HEK293 (cell line): ENCODE data around the gene HSPA4L.

Experiments used
- CTCF ChIA-PET: fragments of 350-600 bp; formaldehyde crosslinking; extraction: SDS; loops from one replicate; lab custom pipeline; 2021; ENCODE audit warnings: antibody characterized with exemption; lab: Yijun Ruan, JAX
- POLR2A ChIA-PET: fragments of 300-600 bp; formaldehyde crosslinking; extraction: SDS; loops from one replicate; lab custom pipeline; 2020; ENCODE audit warnings: antibody characterized with exemption, inconsistent platforms; lab: Yijun Ruan, JAX
- H3K27ac ChIP-seq: fragments of 200-500 bp; sonication (Bioruptor generic); 2 replicates; pipeline ENCODE4 v1.5.1; 2014; ENCODE audit warnings: low read depth, low read length, control low read depth, inconsistent platforms; ENCODE audit errors: extremely low read depth
- H3K36me3 ChIP-seq, 2 experiments: fragments of 200-500 bp in 1 of 2; sonication (Bioruptor generic) in 1 of 2; 1 replicate in 1 of 2; 2 replicates in 1 of 2; pipeline ENCODE4 v1.5.1; 2014 to 2017; ENCODE audit warnings: inconsistent platforms in 2 of 2, low read length in 2 of 2; ENCODE audit not compliant: control insufficient read depth in 2 of 2, insufficient read depth in 1 of 2
- H3K4me1 ChIP-seq: fragments of 200-500 bp; sonication (Bioruptor generic); 2 replicates; pipeline ENCODE4 v1.5.1; 2014; ENCODE audit warnings: mild to moderate bottlenecking, low read length, inconsistent platforms; ENCODE audit not compliant: control insufficient read depth, insufficient read depth
- H3K4me3 ChIP-seq: 2 replicates; pipeline ENCODE4 v1.5.1; 2011; ENCODE audit warnings: low read depth, mild to moderate bottlenecking, control low read depth, low read length, moderate library complexity
- H3K9me3 ChIP-seq: fragments of 200-500 bp; sonication (Bioruptor generic); 2 replicates; pipeline ENCODE4 v1.5.1; 2014; ENCODE audit warnings: low read depth, low read length, inconsistent platforms; ENCODE audit not compliant: control insufficient read depth, insufficient read depth
- ELK4 ChIP-seq: IDR thresholded peaks from 2 replicates; pipeline ENCODE4 v1.6.1; 2011; ENCODE audit warnings: mild to moderate bottlenecking, low read depth, low read length, borderline replicate concordance
- GLIS1 ChIP-seq: fragments of 450-650 bp; formaldehyde crosslinking; IDR thresholded peaks from 2 replicates; pipeline ENCODE4 v1.5.1; 2016; ENCODE audit warnings: missing biosample characterization, missing genetic modification characterization
- KLF16 ChIP-seq: fragments of 450-650 bp; formaldehyde crosslinking; IDR thresholded peaks from 2 replicates; pipeline ENCODE4 v1.5.1; 2017; ENCODE audit warnings: missing biosample characterization, missing genetic modification characterization
- KLF9 ChIP-seq: fragments of 450-650 bp; formaldehyde crosslinking; IDR thresholded peaks from 2 replicates; pipeline ENCODE4 v1.5.1; 2016; ENCODE audit warnings: missing biosample characterization, missing genetic modification characterization, low read depth
- MYNN ChIP-seq: fragments of 450-650 bp; formaldehyde crosslinking; IDR thresholded peaks from 2 replicates; pipeline ENCODE4 v1.5.1; 2016; ENCODE audit warnings: missing biosample characterization, missing genetic modification characterization, borderline replicate concordance
- SCRT2 ChIP-seq: fragments of 450-650 bp; formaldehyde crosslinking; IDR thresholded peaks from 2 replicates; pipeline ENCODE4 v1.5.1; 2016; ENCODE audit warnings: missing biosample characterization, missing genetic modification characterization
- SP3 ChIP-seq: fragments of 450-650 bp; formaldehyde crosslinking; IDR thresholded peaks from 2 replicates; pipeline ENCODE4 v1.5.1; 2016; ENCODE audit warnings: missing biosample characterization, missing genetic modification characterization
- ZBTB44 ChIP-seq: fragments of 450-650 bp; IDR thresholded peaks from 2 replicates; pipeline ENCODE4 v1.5.1; 2018; ENCODE audit warnings: missing biosample characterization, mild to moderate bottlenecking, missing genetic modification characterization
- ZNF140 ChIP-seq: fragments of 450-650 bp; formaldehyde crosslinking; IDR thresholded peaks from 2 replicates; pipeline ENCODE4 v1.5.1; 2016; ENCODE audit warnings: missing biosample characterization, missing genetic modification characterization
- ZNF223 ChIP-seq: fragments of 450-650 bp; formaldehyde crosslinking; IDR thresholded peaks from 2 replicates; pipeline ENCODE4 v1.5.1; 2016; ENCODE audit warnings: missing biosample characterization, missing genetic modification characterization
- ZNF324 ChIP-seq: fragments of 450-650 bp; formaldehyde crosslinking; IDR thresholded peaks from 2 replicates; pipeline ENCODE4 v1.5.1; 2016; ENCODE audit warnings: missing biosample characterization, missing genetic modification characterization
- ZNF335 ChIP-seq: fragments of 450-650 bp; formaldehyde crosslinking; conservative IDR thresholded peaks from 2 replicates; pipeline ENCODE4 v1.5.1; 2016; ENCODE audit warnings: missing biosample characterization, missing genetic modification characterization
- ZNF354C ChIP-seq: fragments of 450-650 bp; formaldehyde crosslinking; IDR thresholded peaks from 2 replicates; pipeline ENCODE4 v1.5.1; 2016; ENCODE audit warnings: missing biosample characterization, missing genetic modification characterization, low read depth, borderline replicate concordance
- ZNF48 ChIP-seq: fragments of 450-650 bp; formaldehyde crosslinking; IDR thresholded peaks from 2 replicates; pipeline ENCODE4 v1.5.1; 2016; ENCODE audit warnings: missing biosample characterization, missing genetic modification characterization
- ZNF501 ChIP-seq: fragments of 450-650 bp; formaldehyde crosslinking; IDR thresholded peaks from 2 replicates; pipeline ENCODE4 v1.5.1; 2016; ENCODE audit warnings: missing biosample characterization, missing genetic modification characterization
- ZNF514 ChIP-seq: fragments of 450-650 bp; formaldehyde crosslinking; IDR thresholded peaks from 2 replicates; pipeline ENCODE4 v1.5.1; 2016; ENCODE audit warnings: missing biosample characterization, missing genetic modification characterization
- ZNF621 ChIP-seq: fragments of 450-650 bp; formaldehyde crosslinking; IDR thresholded peaks from 2 replicates; pipeline ENCODE4 v1.5.1; 2017; ENCODE audit warnings: missing biosample characterization, missing genetic modification characterization
- ZNF664 ChIP-seq: fragments of 450-650 bp; formaldehyde crosslinking; IDR thresholded peaks from 2 replicates; pipeline ENCODE4 v1.5.1; 2016; ENCODE audit warnings: missing biosample characterization, missing genetic modification characterization
- ZNF677 ChIP-seq: fragments of 450-650 bp; IDR thresholded peaks from 2 replicates; pipeline ENCODE4 v1.5.0; 2018; ENCODE audit warnings: missing biosample characterization, mild to moderate bottlenecking, missing genetic modification characterization, moderate library complexity
- ZNF692 ChIP-seq: fragments of 450-650 bp; formaldehyde crosslinking; IDR thresholded peaks from 2 replicates; pipeline ENCODE4 v1.5.1; 2016; ENCODE audit warnings: missing biosample characterization, missing genetic modification characterization
- ZNF837 ChIP-seq: fragments of 450-650 bp; formaldehyde crosslinking; IDR thresholded peaks from 2 replicates; pipeline ENCODE4 v1.5.1; 2016; ENCODE audit warnings: missing biosample characterization, missing genetic modification characterization
- ZSCAN18 ChIP-seq: fragments of 450-650 bp; formaldehyde crosslinking; IDR thresholded peaks from 2 replicates; pipeline ENCODE4 v1.5.1; 2016; ENCODE audit warnings: missing biosample characterization, missing genetic modification characterization
- TF ChIP-seq, protein P1 (sequence below): fragments of 450-650 bp; formaldehyde crosslinking; IDR thresholded peaks from 2 replicates; pipeline ENCODE4 v1.5.1; 2016; ENCODE audit warnings: missing biosample characterization, missing genetic modification characterization, low read depth

HSPA4L gene

DNA sequence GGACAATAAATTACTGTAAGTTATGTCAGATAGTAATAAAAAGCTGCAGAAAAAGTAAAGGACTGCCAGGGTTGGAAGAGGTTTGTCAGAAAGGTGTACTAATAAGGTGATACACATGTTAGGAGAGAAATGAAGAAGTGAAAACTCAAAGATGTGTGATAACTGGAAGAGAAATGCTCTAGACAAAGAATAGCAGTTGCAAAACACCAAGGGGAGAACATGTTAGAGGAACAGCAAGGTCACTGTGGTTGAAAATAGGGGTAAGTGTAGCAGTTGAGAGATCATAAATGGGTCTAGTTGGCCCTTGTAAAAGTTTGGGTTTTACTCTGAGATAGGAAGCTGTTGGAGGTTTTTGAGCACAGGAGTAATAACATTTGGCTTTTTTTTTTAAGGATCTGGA is 46.9 kb downstream of the HSPA4L start:
- Histone ChIP-seq H3K27ac (no peak overlapping the region), H3K9me3 (no peaks in the 10 kb centered on the region), H3K4me3 (no peak overlapping the region), H3K4me1 (no peaks in the 10 kb centered on the region), H3K36me3 (peaks cover 0 to 74% of the 10 kb centered on the region in 2 experiments; a peak in 2 of 3 replicates)
- TF ChIP-seq, protein P1, sequence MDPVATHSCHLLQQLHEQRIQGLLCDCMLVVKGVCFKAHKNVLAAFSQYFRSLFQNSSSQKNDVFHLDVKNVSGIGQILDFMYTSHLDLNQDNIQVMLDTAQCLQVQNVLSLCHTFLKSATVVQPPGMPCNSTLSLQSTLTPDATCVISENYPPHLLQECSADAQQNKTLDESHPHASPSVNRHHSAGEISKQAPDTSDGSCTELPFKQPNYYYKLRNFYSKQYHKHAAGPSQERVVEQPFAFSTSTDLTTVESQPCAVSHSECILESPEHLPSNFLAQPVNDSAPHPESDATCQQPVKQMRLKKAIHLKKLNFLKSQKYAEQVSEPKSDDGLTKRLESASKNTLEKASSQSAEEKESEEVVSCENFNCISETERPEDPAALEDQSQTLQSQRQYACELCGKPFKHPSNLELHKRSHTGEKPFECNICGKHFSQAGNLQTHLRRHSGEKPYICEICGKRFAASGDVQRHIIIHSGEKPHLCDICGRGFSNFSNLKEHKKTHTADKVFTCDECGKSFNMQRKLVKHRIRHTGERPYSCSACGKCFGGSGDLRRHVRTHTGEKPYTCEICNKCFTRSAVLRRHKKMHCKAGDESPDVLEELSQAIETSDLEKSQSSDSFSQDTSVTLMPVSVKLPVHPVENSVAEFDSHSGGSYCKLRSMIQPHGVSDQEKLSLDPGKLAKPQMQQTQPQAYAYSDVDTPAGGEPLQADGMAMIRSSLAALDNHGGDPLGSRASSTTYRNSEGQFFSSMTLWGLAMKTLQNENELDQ (tag by site-specific recombination): no peak
- TF ChIP-seq ZNF335: no peak
- TF ChIP-seq MYNN (tag by site-specific recombination): no peak
- TF ChIP-seq KLF9 (tag by site-specific recombination): no peak
- no peak for TF ChIP-seq ZNF354C (tag by site-specific recombination)
- no peak for TF ChIP-seq ZNF223 (tag by site-specific recombination)
- no peak for TF ChIP-seq ELK4
- no peak for TF ChIP-seq ZNF692 (tag by site-specific recombination)
- no peak for TF ChIP-seq ZNF501 (tag by site-specific recombination)
- no peak for TF ChIP-seq SCRT2 (tag by site-specific recombination)
- POLR2A ChIA-PET: no interaction called here
- CTCF ChIA-PET: interaction anchor here (0.6 kb wide), 1 partner anchor 282 kb away, joined by 3 read pairs; no protein-coding TSS in a partner anchor

DNA sequence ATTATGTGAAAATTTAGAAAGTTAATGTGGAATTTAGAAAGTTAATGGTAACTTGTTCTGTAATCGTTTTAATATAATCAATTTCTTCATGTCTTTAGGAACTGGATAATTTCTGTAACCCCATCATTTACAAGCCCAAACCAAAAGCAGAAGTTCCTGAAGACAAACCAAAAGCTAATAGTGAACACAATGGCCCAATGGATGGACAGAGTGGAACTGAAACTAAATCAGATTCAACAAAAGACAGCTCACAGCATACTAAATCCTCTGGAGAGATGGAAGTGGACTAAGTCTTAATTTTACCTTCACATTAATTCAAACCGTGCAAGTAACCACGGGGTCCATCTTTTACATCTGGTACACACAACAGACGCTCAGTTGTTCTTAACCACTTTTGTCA is 50.5 kb downstream of the HSPA4L start:
- ChIA-PET POLR2A (no interaction called here), CTCF (interaction anchor here (0.6 kb wide), 1 partner anchor 354 kb away, joined by 3 read pairs; no protein-coding TSS in a partner anchor)
- H3K4me1 ChIP-seq: no peaks in the 10 kb centered on the region
- H3K4me3 ChIP-seq: no peak overlapping the region
- TF ChIP-seq GLIS1 (tag by site-specific recombination): no peak
- no peak for TF ChIP-seq SP3 (tag by site-specific recombination)
- H3K36me3 ChIP-seq: peaks cover 0 to 58% of the 10 kb centered on the region in 2 experiments; a peak in 2 of 3 replicates
- H3K9me3 ChIP-seq: no peaks in the 10 kb centered on the region
- H3K27ac ChIP-seq: no peak overlapping the region

- Histone ChIP-seq H3K4me1 (no peaks in the 10 kb centered on the region), H3K27ac (no peak overlapping the region), H3K36me3 (no peaks in the 10 kb centered on the region), H3K4me3 (no peak overlapping the region), H3K9me3 (no peaks in the 10 kb centered on the region)
- CTCF ChIA-PET: no interaction called here
- POLR2A ChIA-PET: no interaction called here
- TF ChIP-seq ZNF140 (tag by site-specific recombination) (no peak), ZNF677 (tag by site-specific recombination) (no peak), ZNF621 (no peak), ZNF514 (tag by site-specific recombination) (no peak), ZBTB44 (tag by site-specific recombination) (no peak), ZNF837 (tag by site-specific recombination) (no peak), ZNF664 (tag by site-specific recombination) (no peak), KLF16 (tag by site-specific recombination) (no peak), MYNN (tag by site-specific recombination) (no peak), ZNF48 (tag by site-specific recombination) (no peak), ZNF324 (tag by site-specific recombination) (no peak), ZSCAN18 (tag by site-specific recombination) (no peak)
Observed at GRCh38 chr4:127843704-127844600, 61.8 kb downstream of the HSPA4L start.
